HG03571 (cell line): ENCODE data around the gene F11.
"Not testable (repeated sequence)": the region's sequence is repeated elsewhere in the genome, so short reads cannot be mapped to it uniquely, and the experiment has no call there.

Source experiments
- ATAC-seq: cut with Tn5 transposase; IDR thresholded peaks from one replicate; pipeline ENCODE4 v1.9.1; 2021; ENCODE audit not compliant: unreplicated experiment

Gene F11

DNA sequence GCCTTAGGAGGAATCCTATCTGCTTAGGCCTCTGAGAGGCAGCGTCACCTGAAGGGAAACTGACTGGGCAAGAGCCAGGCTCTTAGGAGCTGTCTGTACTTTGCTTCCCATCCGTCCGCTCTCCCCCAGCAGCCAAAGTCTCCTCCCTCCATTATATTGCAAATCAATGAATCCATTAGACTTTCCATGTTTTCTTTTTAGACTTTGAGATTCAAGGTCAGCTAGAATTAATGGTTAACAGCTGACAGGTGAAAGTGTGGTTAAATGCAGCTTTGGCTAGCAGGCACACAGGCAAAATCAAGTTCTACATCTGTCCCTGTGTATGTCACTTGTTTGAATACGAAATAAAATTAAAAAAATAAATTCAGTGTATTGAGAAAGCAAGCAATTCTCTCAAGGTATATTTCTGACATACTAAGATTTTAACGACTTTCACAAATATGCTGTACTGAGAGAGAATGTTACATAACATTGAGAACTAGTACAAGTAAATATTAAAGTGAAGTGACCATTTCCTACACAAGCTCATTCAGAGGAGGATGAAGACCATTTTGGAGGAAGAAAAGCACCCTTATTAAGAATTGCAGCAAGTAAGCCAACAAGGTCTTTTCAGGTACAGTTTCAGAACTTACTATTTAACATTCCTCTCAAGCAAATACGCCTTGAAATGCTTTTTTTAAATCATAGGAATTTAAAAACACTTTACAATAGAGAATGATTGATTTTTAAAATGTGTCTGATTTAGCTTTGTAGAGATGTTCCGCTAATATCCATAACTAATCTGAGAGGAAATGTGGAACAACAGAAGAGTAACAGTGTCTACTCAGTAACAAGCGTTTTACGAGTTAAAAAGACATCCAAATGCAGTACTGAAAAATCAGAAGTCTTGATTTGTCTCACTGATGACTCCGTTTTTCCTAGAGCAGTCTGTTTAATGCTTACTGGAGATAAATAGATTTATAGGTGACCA is at the start of gene F11:
Gene F11 (plus strand): TSS at position 507 of the 970 bp plus-strand sequence. CDS start 948 bp downstream, outside the sequence.
- no peak for ATAC-seq

DNA sequence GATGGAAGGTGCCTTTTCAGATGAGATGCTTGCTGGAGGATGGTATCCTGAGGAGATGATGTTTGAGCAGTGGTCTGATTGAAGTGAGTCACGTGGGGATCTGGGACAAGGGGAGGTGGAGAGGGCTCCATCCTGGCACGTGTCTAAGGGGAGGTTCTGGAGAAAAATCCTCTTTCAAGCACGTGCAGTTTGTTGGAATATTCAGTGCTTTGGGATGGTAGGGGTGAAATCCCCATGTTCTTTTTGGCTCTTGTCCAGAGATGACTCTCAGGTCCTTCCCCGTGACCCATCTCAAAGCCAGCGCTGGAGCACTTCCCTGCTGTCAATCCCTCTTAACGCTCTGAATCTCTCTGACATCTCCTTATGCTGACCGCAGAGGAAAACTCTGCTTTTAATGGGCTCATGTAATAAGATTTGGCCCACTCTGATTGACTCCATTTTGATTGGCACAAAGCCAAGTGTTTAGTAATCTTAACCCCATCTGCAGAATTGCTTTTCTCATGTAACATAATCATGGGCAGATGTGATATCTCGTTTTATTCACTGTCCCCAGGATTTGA is 49.4 kb upstream of the F11 start:
- no peak for ATAC-seq

GRCh38 chr4:186217733-186218293 is 48.2 kb upstream of the F11 start:
- ATAC-seq = no peak

- no peak for ATAC-seq
Observed at GRCh38 chr4:186221624-186222023, 44.4 kb upstream of the F11 start.

- no peak for ATAC-seq
Observed at GRCh38 chr4:186225848-186226247, 40.1 kb upstream of the F11 start.

DNA sequence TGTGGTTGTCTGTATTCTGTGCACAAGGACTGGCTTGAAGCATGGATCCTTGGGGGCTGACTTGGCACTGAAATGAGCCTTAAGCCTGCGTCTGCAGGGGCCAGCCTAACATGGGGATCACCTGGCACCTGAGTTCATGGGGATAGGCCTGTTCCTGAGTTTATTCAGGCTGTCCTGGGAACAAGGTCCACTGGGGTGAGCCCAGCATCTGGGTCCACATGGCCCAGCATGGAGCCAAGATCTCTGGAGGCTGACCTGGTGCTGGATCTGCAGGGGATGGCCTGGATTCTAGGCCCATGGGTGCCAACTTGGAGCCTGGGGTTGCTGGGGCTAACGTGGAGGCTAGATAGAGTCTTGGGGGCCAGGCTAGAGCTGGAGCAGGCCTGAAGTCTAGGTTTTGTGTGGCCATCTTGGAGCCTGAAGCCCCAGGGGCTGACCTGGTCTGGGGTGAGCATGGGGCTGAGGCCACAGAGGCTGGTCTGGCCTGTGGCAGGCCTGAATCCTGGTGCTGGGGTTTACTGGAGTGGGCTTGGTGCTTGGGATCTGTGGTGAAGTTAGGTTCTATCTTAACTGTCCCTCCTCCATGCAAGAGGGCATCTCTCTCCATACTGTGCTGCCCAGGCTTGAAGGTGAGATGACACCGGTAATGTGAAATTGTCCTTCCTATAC is 39.3 kb upstream of the F11 start:
- no peak for ATAC-seq

GRCh38 chr4:186227221-186227620 is 38.8 kb upstream of the F11 start, which contains the start of gene KLKB1:
KLKB1 (plus strand) TSS chr4:186227507; CDS start chr4:186228196, 689 bp downstream.
- no peak for ATAC-seq

DNA sequence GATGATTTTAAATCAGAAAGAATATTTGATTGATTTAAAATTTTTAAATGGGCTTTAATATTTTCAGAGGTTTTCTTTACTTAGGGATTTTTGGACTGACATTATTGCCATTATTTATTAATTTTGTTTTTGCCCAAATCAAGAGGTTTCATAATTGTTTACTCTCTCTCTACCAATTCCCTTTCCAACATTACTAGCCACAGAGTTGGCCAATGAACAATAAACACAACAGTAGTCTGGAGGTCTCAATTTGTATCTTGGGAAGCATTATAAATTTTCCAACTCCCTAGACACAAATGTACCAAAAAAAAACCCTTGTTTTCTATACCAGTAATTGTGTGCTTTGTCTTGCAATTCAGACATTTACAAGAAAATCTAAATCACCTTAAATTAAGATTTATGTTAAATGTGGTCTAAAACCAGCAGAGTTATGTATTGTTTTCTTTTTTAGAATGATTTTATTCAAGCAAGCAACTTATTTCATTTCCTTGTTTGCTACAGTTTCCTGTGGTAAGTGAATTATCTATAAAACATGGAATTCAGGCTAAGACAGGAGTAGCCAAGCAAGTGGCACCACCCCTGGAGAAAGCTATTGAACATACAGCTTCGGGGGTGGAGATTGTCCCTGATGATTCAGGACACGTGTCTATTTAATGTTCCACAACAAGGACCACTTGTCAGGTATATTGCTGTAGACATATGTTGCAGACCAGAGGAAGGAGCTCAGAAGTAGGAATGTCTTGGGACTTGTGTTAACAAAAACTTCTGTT is 38.1 kb upstream of the F11 start:
- no peak for ATAC-seq

DNA sequence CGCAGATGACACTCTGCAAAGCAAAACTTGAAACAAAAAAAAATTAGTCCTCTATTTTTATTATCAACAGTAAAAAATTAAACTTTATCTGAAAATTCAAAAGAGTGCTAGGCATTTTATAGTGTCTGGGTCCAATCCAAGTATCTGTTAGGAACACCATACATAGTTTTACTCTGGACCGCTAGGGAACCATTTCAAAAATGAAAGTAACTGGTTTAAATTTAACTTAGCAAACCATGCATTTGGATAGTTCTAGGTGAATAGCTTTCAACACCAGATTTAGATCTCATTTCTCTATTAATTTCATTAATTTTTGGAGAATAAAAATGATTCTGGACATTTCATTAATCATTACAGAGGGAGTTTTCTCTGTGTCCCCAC is 37.5 kb upstream of the F11 start:
- ATAC-seq = no peak

- no peak for ATAC-seq
Observed at GRCh38 chr4:186234367-186234766, 31.6 kb upstream of the F11 start.

DNA sequence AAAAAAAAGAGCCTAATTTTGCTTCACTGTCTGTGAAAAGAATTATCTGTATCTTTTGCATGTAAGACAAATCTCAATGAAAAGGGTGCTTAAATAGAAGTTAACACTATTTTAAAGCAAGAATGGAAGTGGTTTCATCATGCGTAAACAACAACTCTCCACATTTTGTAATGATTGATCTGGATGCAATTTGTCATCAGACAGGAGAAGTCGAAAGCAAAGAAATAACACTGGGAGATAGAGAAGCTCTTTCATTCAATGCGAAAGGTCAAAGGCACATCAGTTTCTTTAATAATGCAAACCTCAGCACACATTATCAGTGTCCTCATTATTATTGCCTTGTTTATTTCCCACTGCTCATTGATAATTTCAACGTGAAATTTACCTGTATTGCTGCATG is 29.9 kb upstream of the F11 start:
- no peak for ATAC-seq

DNA sequence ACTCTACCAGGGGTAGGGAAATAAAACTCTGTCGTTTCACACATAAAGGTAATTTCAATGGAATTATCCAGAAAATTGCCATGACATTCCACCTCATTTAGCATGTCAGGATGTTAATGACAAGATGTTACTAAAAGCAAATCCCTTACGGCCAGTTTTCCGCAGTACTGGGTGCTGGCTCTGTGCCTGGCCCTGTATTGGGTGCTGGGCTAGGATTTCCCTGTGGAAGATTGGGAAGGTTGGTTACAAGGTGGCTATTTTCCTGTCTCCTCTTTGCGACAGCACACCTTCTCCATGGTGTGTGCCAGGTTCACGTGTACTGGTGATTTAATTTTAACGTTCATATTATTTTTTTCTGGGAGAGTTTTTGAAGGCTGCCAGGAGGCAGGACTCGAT is 25.5 kb upstream of the F11 start:
- ATAC-seq = no peak

- no peak for ATAC-seq
Observed at GRCh38 chr4:186240848-186241491, 25.0 kb upstream of the F11 start.

- no peak for ATAC-seq
Observed at GRCh38 chr4:186241616-186242015, 24.4 kb upstream of the F11 start.

- not testable (repeated sequence) for ATAC-seq
Observed at GRCh38 chr4:186242031-186242430, 24.0 kb upstream of the F11 start.

DNA sequence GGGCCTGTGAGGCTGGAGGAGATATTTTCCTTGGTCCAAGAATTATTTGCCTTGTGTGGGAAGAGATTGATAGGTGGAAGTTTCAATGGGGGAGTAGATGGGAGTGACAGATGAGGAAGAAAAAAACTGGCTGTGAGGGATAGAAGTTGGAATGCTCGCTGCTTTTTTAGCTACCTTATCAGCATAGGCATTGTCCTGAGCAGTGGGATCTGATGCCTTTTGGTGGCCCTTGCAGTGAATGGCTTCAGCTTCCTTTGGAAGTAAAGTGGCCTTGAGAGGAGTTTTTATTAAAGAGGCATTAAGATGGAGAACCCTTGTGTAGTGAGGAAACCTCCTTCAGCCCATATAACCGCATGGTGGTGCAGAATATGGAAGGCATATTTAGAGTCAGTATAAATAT is 22.7 kb upstream of the F11 start:
- ATAC-seq = no peak

DNA sequence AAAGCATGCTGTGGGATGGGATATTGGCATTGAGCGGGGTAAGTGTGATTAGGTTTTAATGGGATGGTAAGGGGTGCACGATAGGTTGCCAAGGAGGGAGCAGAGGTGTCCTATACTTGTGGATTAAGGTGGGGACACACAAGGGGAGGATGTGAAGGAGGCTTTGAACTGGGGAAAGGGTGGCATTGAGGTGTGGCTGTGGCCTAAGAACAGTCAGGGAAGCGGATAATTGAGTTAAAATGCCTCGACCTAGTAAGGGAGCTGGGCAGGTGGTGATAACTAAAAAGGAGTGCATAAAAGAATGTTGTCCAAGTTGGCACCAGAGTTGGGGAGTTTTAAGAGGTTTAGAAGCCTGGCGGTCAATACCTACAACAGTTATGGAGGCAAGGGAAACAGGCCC is 21.2 kb upstream of the F11 start:
- ATAC-seq = no peak

- ATAC-seq = not testable (repeated sequence)
Observed at GRCh38 chr4:186247062-186247752, 18.8 kb upstream of the F11 start.

DNA sequence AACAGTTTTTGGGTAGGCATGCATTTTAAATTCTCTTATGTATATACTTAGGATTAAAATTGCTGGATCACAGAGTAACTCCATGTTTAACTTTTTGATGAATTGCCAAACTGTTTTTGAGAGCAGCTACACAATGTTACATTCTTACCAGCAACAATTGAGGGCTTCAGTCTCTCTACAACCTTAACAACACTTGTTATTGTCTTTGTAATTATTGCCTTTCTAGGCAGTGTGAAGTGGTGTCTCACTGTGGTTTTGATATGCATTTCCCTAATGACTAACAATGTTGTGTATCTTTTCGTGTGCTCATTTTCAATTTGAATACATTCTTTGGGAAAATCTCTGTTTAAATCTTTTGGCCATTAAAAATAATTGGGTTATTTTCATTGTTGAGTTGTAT is 17.3 kb upstream of the F11 start:
- no peak for ATAC-seq
